ENCODE results near the gene NDUFC2.
"Not testable (repeated sequence)": the region's sequence is repeated elsewhere in the genome, so short reads cannot be mapped to it uniquely, and the experiment has no call there.

The NDUFC2 gene

GRCh38 chr11:78078218-78079167 lies 1.2 kb downstream of the NDUFC2 start:
- no peak for TF ChIP-seq ZFX (IDR thresholded peaks at IDR 0.05)
- no peak for TF ChIP-seq CTCF (conservative IDR thresholded peaks at IDR 0.05)
- H3K27ac ChIP-seq: peak overlapping the region; percentile 87

GRCh38 chr11:78077592-78077991 lies 2.1 kb downstream of the NDUFC2 start:
- H3K27ac ChIP-seq: not testable (repeated sequence)

GRCh38 chr11:78076733-78077403 lies 2.8 kb downstream of the NDUFC2 start:
- no peak overlapping the region for H3K27ac ChIP-seq
- TF ChIP-seq CTCF (conservative IDR thresholded peaks at IDR 0.05) (no peak), ZFX (IDR thresholded peaks at IDR 0.05) (no peak)

- TF ChIP-seq CTCF (conservative IDR thresholded peaks at IDR 0.05): no peak
- no peak for TF ChIP-seq ZFX (IDR thresholded peaks at IDR 0.05)
Measured at GRCh38 chr11:78074756-78075155, 4.9 kb downstream of the NDUFC2 start.

GRCh38 chr11:78072455-78072854 lies 7.2 kb downstream of the NDUFC2 start:
- no peak overlapping the region for H3K27ac ChIP-seq
- TF ChIP-seq CTCF (conservative IDR thresholded peaks at IDR 0.05): no peak
- no peak for TF ChIP-seq ZFX (IDR thresholded peaks at IDR 0.05)

More at GRCh38 chr11:78074756-78075155, 4.9 kb downstream of the NDUFC2 start:
- no peak overlapping the region for H3K27ac ChIP-seq

GRCh38 chr11:78071717-78072116 lies 7.9 kb downstream of the NDUFC2 start:
- TF ChIP-seq CTCF (conservative IDR thresholded peaks at IDR 0.05) (no peak), ZFX (IDR thresholded peaks at IDR 0.05) (no peak)
- H3K27ac ChIP-seq: no peak overlapping the region

- H3K27ac ChIP-seq: no peak overlapping the region
- TF ChIP-seq ZFX (IDR thresholded peaks at IDR 0.05) (no peak), CTCF (conservative IDR thresholded peaks at IDR 0.05) (no peak)
Measured at GRCh38 chr11:78070621-78071020, 9.0 kb downstream of the NDUFC2 start.
